CD4-positive, alpha-beta T cell (primary cell): ENCODE results near the gene NEK9. TPM values are rescaled to one million over a fixed set of nuclear protein-coding genes. Genes with fewer than 3 reads are reported as not detected.

Experiments used
- ATAC-seq: fragments of 200-7000 bp; cut with Tn5 transposase; one replicate; pipeline ENCODE4 v1.10.0; 2022; ENCODE audit warnings: mild to moderate bottlenecking; ENCODE audit not compliant: poor library complexity
- CTCF ChIA-PET: fragments of 350-600 bp; sonication (Branson Sonifier 250); formaldehyde crosslinking; loops from one replicate; lab custom pipeline; 2021; ENCODE audit warnings: antibody characterized with exemption, inconsistent platforms; lab: Charles Lee
- POLR2A ChIA-PET: fragments of 350-600 bp; sonication (Branson Sonifier 250); formaldehyde crosslinking; loops from one replicate; lab custom pipeline; 2021; ENCODE audit warnings: antibody characterized with exemption, inconsistent platforms; lab: Charles Lee
- DNase-seq, 14 experiments: peaks; one replicate each; pipeline ENCODE4 v3.0.0-alpha.2; 2013 to 2020; ENCODE audit warnings: mixed read lengths in 2 of 14
- H3K27ac ChIP-seq, 2 donors: one replicate each; pipeline versions ENCODE4 v1.5.1 to v1.7.0; 2013; ENCODE audit warnings: low read length in 2 of 2, low read depth in 1 of 2, mild to moderate bottlenecking in 1 of 2
- H3K27me3 ChIP-seq, 2 experiments: 1 replicate in 1 of 2; 2 replicates in 1 of 2; pipeline versions ENCODE4 v1.6.1 to v1.7.0; 2013; ENCODE audit warnings: low read length in 2 of 2, control low read depth in 1 of 2, mild to moderate bottlenecking in 1 of 2, moderate library complexity in 1 of 2; ENCODE audit not compliant: insufficient read depth in 2 of 2, control insufficient read depth in 1 of 2
- H3K36me3 ChIP-seq: one replicate; pipeline ENCODE4 v1.6.1; 2013; ENCODE audit warnings: low read length, control low read depth; ENCODE audit not compliant: insufficient read depth
- H3K4me1 ChIP-seq: one replicate; pipeline ENCODE4 v1.6.1; 2013; ENCODE audit warnings: low read length, control low read depth; ENCODE audit not compliant: insufficient read depth
- H3K4me3 ChIP-seq: one replicate; pipeline ENCODE4 v1.5.1; 2013; ENCODE audit warnings: mild to moderate bottlenecking, low read length, moderate library complexity
- H3K9me3 ChIP-seq, 2 experiments: 1 replicate in 1 of 2; 2 replicates in 1 of 2; pipeline versions ENCODE4 v1.6.1 to v1.7.0; 2013; ENCODE audit warnings: low read length in 2 of 2, mild to moderate bottlenecking in 2 of 2, control low read depth in 1 of 2, moderate library complexity in 1 of 2; ENCODE audit not compliant: control insufficient read depth in 1 of 2, insufficient read depth in 1 of 2
- H3K27ac Mint-ChIP-seq: one replicate; pipeline ENCODE4 v1.8.0; 2020; ENCODE audit warnings: mixed read lengths
- H3K27me3 Mint-ChIP-seq: one replicate; pipeline ENCODE4 v1.8.0; 2021; ENCODE audit warnings: mixed read lengths
- H3K36me3 Mint-ChIP-seq: one replicate; pipeline ENCODE4 v1.8.0; 2021; ENCODE audit warnings: low read depth, mixed read lengths
- H3K4me1 Mint-ChIP-seq: one replicate; pipeline ENCODE4 v1.8.0; 2021; ENCODE audit warnings: low read depth, mixed read lengths
- H3K4me3 Mint-ChIP-seq: one replicate; pipeline ENCODE4 v1.8.0; 2020; ENCODE audit warnings: mild to moderate bottlenecking, mixed read lengths
- H3K9me3 Mint-ChIP-seq: one replicate; pipeline ENCODE4 v1.8.0; 2020; ENCODE audit warnings: mixed read lengths
- intact Hi-C, 2 experiments: fragments of 100-400 bp; cut with DNase I in 1 of 2; cut with micrococcal nuclease in 1 of 2; formaldehyde crosslinking; loops; one replicate each; pipeline versions ENCODE4 v1.15.1 to v1.9.0; 2023 to 2025; cut with DNase I, micrococcal nuclease
- total RNA-seq, 174 experiments: library from RNA in 2 of 174; stranded (reverse) in 2 of 174; gene quantifications; one replicate each; pipeline ENCODE4 v1.2.3 and lab custom pipeline; 2021 to 2026
- TF ChIP-seq, protein P1 (sequence below): fragments of 200-600 bp; IDR thresholded peaks from one replicate; pipeline ENCODE4 v1.8.0; 2022; ENCODE audit warnings: antibody characterized with exemption, mild to moderate bottlenecking

NEK9 gene
- total RNA-seq, 2 experiments from 2014 or later = 53.5 to 54.1 TPM

DNA sequence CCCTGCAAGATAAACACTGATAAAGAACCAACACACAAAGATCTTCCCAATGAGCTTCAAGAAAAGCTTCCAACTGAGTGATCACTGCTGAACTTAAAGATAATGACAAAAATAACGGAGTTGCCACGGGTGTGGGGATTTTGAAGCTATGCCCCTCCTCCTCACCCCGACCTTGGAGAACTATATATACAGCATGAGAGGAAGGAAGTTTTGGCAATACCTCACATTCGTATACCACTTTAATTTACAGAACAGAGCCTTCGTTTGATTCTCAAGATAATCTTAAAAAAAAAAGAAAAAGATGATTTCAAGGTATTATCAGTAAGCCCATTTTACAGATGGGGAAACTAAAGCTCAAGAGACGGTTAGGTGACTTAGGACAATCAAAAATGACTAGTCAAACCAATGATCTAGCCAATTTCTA is 715 bp downstream of the NEK9 start:
- CTCF ChIA-PET = interaction anchor here (0.6 to 1.2 kb wide), 4 partner anchors 92 to 1922 kb away, joined by 3 to 6 read pairs (median 3); no protein-coding TSS in a partner anchor
- Mint-ChIP-seq H3K27me3 (no peaks in the 10 kb centered on the region), H3K36me3 (peaks cover 33% of the 10 kb centered on the region), H3K9me3 (no peaks in the 10 kb centered on the region), H3K4me3 (peak overlapping the region; percentile 99), H3K27ac (peak overlapping the region; percentile 90), H3K4me1 (peaks cover 45% of the 10 kb centered on the region)
- Histone ChIP-seq H3K27me3 (no peaks in the 10 kb centered on the region), H3K4me3 (peak overlapping the region; percentile 92), H3K9me3 (no peaks in the 10 kb centered on the region), H3K36me3 (peaks cover 23% of the 10 kb centered on the region), H3K27ac (peak overlapping the region; percentile 89 to 93), H3K4me1 (peaks cover 36% of the 10 kb centered on the region)
- intact Hi-C loops = loop anchor here (2.0 to 5.0 kb wide), 4 partner anchors 49 to 536 kb away; partner anchors contain the start of genes EIF2B2 (in 1 of the 2), ERG28 (in 1 of the 2), TMED10 (in 1 of the 2) and TTLL5 (in 1 of the 2)
- DNase-seq (peak in 4 of 14 experiments; percentile 11 to 74 (median 60)), ATAC-seq (peak; percentile 37)
- POLR2A ChIA-PET = interaction anchor here (0.6 to 2.7 kb wide), 24 partner anchors 9 to 1042 kb away, joined by 3 to 23 read pairs (median 4); partner anchors contain the start of genes ACYP1, ALDH6A1, EIF2B2 and ERG28
- TF ChIP-seq, protein P1, sequence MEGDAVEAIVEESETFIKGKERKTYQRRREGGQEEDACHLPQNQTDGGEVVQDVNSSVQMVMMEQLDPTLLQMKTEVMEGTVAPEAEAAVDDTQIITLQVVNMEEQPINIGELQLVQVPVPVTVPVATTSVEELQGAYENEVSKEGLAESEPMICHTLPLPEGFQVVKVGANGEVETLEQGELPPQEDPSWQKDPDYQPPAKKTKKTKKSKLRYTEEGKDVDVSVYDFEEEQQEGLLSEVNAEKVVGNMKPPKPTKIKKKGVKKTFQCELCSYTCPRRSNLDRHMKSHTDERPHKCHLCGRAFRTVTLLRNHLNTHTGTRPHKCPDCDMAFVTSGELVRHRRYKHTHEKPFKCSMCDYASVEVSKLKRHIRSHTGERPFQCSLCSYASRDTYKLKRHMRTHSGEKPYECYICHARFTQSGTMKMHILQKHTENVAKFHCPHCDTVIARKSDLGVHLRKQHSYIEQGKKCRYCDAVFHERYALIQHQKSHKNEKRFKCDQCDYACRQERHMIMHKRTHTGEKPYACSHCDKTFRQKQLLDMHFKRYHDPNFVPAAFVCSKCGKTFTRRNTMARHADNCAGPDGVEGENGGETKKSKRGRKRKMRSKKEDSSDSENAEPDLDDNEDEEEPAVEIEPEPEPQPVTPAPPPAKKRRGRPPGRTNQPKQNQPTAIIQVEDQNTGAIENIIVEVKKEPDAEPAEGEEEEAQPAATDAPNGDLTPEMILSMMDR = no peak

DNA sequence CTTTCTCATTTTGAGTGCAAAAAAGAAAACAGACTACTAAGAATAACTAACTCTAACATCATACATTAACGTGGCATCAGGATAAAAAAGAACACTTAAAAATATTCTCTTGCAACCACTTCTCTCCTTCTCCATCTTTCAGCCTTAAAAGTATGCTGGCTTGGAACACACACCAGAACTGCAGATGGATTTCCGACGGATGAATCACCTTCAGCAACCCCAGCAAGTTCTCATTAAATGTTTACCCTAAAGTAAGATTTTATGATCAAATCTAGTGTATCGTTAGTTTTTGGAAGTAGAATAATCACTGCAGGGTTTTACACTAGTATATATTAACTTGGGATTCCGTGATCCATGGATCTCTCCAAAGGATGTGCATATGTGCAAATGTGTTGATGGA is 1.2 kb downstream of the NEK9 start:
- no peaks in the 10 kb centered on the region for H3K27me3 Mint-ChIP-seq
- Histone ChIP-seq H3K4me1 (peaks cover 36% of the 10 kb centered on the region), H3K27ac (peak overlapping the region; percentile 36 to 93), H3K4me3 (no peak overlapping the region), H3K9me3 (no peaks in the 10 kb centered on the region), H3K36me3 (peaks cover 25% of the 10 kb centered on the region), H3K27me3 (no peaks in the 10 kb centered on the region)
- H3K36me3 Mint-ChIP-seq = peaks cover 38% of the 10 kb centered on the region
- no peaks in the 10 kb centered on the region for H3K9me3 Mint-ChIP-seq
- TF ChIP-seq, protein P1 = no peak
- peak overlapping the region; percentile 99 for H3K4me3 Mint-ChIP-seq
- H3K27ac Mint-ChIP-seq = peak overlapping the region; percentile 90
- ChIA-PET CTCF (interaction anchor here (0.6 to 1.2 kb wide), 3 partner anchors 169 to 1921 kb away, joined by 3 to 6 read pairs (median 3); no protein-coding TSS in a partner anchor), POLR2A (interaction anchor here (0.7 to 2.7 kb wide), 12 partner anchors 8 to 209 kb away, joined by 3 to 23 read pairs (median 4); partner anchors contain the start of genes ACYP1, EIF2B2 and TMED10)
- intact Hi-C loops = loop anchor here (2.0 to 5.0 kb wide), 4 partner anchors 49 to 537 kb away; partner anchors contain the start of genes EIF2B2 (in 1 of the 2), ERG28 (in 1 of the 2), TMED10 (in 1 of the 2) and TTLL5 (in 1 of the 2)
- peaks cover 45% of the 10 kb centered on the region for H3K4me1 Mint-ChIP-seq
- no peak for ATAC-seq
- peak in 2 of 14 experiments; percentile 27 to 31 for DNase-seq

DNA sequence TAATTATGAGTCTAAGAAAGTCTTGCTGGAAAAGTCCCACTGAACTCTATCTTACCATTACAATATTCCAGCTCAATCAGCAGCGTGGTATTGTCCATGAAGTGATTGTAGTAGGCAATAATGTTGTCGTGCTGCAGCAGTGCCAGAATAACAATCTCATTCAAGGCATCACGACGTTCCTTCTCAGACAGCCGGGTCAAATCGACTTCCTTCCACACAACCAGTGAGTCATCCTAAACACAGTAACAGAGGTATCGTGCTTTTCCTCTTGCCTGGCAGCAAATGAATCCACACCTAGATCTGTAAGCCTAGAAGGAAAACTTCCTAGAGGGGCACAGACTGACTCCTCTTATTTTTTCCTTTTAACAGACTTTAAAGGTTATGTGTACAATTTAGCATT is 2.9 kb downstream of the NEK9 start:
- H3K4me3 ChIP-seq = no peak overlapping the region
- H3K4me1 Mint-ChIP-seq = peaks cover 45% of the 10 kb centered on the region
- ATAC-seq (peak; percentile 40), DNase-seq (peak in 8 of 14 experiments; percentile 3 to 65 (median 35))
- ChIA-PET CTCF (no interaction called here), POLR2A (no interaction called here)
- no peak overlapping the region for H3K27ac ChIP-seq
- peaks cover 32% of the 10 kb centered on the region for H3K36me3 ChIP-seq
- TF ChIP-seq, protein P1 = no peak
- H3K9me3 ChIP-seq = no peaks in the 10 kb centered on the region
- peaks cover 36% of the 10 kb centered on the region for H3K4me1 ChIP-seq
- H3K36me3 Mint-ChIP-seq = peaks cover 54% of the 10 kb centered on the region
- no peaks in the 10 kb centered on the region for H3K27me3 ChIP-seq
- peak overlapping the region; percentile 90 for H3K27ac Mint-ChIP-seq
- no peaks in the 10 kb centered on the region for H3K27me3 Mint-ChIP-seq
- peak overlapping the region; percentile 7 for H3K4me3 Mint-ChIP-seq
- H3K9me3 Mint-ChIP-seq = no peaks in the 10 kb centered on the region
- intact Hi-C loops = no loop called here
